Peyer's patch (tissue), 4 donors: ENCODE results near the gene SMG9. TPM values are rescaled to one million over a fixed set of nuclear protein-coding genes. Genes with fewer than 3 reads are reported as not detected.
A peak's percentile ranks its signal among the peaks of the same experiment; 100 is the strongest.

Source experiments
- DNase-seq, 3 donors: peaks; one replicate each; pipeline ENCODE4 v3.0.0-alpha.2; 2017 to 2019
- H3K27ac ChIP-seq, 4 donors: fragments of 200-600 bp; sonication (generic); one replicate each; pipeline ENCODE4 v1.5.1; 2016 to 2019
- H3K27me3 ChIP-seq, 2 donors: fragments of 200-600 bp; sonication (generic); one replicate each; pipeline ENCODE4 v1.5.1; 2019
- H3K36me3 ChIP-seq, 3 donors: fragments of 200-600 bp; sonication (generic); one replicate each; pipeline ENCODE4 v1.5.1; 2016 to 2019
- H3K4me1 ChIP-seq, 4 donors: fragments of 200-600 bp; sonication (generic); one replicate each; pipeline ENCODE4 v1.5.1; 2016 to 2019
- H3K4me3 ChIP-seq, 4 donors: fragments of 200-600 bp; sonication (generic); 1 replicate in 3 of 4; 2 replicates in 1 of 4; pipeline ENCODE4 v1.5.1; 2016 to 2019; ENCODE audit warnings: mild to moderate bottlenecking in 1 of 4
- H3K9me3 ChIP-seq, 4 donors: fragments of 200-600 bp; sonication (generic); one replicate each; pipeline ENCODE4 v1.5.1; 2016 to 2019; ENCODE audit warnings: mild to moderate bottlenecking in 1 of 4
- POLR2A ChIP-seq, 2 donors: fragments of 450-650 bp; IDR thresholded peaks; one replicate each; pipeline ENCODE4 v1.5.1; 2017; ENCODE audit warnings: antibody characterized with exemption in 2 of 2, mild to moderate bottlenecking in 2 of 2, moderate library complexity in 2 of 2
- total RNA-seq, 4 donors: library from RNA; depleted of rRNA; stranded (reverse); fragments of >200 nt; gene quantifications; one replicate each; pipeline ENCODE4 v1.1.0, GENCODE V29; 2016
- TF ChIP-seq, protein P1 (sequence below), 6 experiments: fragments of 450-650 bp in 4 of 6; fragments of 200-600 bp in 2 of 6; sonication (generic) in 1 of 6; IDR thresholded peaks; one replicate each; pipeline ENCODE4 v1.5.1; 2017 to 2019; ENCODE audit warnings: antibody characterized with exemption in 6 of 6, mild to moderate bottlenecking in 3 of 6, moderate library complexity in 1 of 6

Gene SMG9
- total RNA-seq, 4 donors from 2014 or later: 25.0 to 56.1 (median 40.8) TPM

DNA sequence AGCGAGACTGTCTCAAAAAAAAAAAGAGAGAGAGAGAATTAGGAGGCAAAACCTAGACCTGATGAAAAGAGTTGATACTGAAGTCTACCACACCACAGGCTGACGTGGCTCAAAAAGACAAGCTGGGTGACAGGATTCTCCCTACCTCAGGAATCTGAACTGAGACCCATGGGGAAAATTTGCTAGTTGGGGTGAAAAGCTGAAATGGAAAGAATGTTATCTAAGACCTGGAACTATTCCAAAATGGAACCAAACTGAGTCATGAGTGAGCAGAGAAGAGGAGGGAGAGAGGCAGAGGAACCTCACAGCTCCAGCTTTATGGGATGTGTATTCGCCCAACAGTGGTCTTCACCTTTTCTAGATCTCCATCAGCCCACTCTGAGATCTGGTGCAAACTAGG, 11.7 kb downstream of the SMG9 start:
- no peak for TF ChIP-seq POLR2A (IDR thresholded peaks at IDR 0.05)
- TF ChIP-seq, protein P1, sequence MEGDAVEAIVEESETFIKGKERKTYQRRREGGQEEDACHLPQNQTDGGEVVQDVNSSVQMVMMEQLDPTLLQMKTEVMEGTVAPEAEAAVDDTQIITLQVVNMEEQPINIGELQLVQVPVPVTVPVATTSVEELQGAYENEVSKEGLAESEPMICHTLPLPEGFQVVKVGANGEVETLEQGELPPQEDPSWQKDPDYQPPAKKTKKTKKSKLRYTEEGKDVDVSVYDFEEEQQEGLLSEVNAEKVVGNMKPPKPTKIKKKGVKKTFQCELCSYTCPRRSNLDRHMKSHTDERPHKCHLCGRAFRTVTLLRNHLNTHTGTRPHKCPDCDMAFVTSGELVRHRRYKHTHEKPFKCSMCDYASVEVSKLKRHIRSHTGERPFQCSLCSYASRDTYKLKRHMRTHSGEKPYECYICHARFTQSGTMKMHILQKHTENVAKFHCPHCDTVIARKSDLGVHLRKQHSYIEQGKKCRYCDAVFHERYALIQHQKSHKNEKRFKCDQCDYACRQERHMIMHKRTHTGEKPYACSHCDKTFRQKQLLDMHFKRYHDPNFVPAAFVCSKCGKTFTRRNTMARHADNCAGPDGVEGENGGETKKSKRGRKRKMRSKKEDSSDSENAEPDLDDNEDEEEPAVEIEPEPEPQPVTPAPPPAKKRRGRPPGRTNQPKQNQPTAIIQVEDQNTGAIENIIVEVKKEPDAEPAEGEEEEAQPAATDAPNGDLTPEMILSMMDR (IDR thresholded peaks at IDR 0.05): no peak
- Histone ChIP-seq H3K4me1 (peaks cover 5 to 33% (median 7%) of the 10 kb centered on the region in 4 donors), H3K36me3 (peaks cover 0 to 73% (median 0%) of the 10 kb centered on the region in 3 donors), H3K27ac (no peak overlapping the region), H3K4me3 (no peak overlapping the region), H3K27me3 (no peaks in the 10 kb centered on the region), H3K9me3 (no peaks in the 10 kb centered on the region)
- no peak for DNase-seq

DNA sequence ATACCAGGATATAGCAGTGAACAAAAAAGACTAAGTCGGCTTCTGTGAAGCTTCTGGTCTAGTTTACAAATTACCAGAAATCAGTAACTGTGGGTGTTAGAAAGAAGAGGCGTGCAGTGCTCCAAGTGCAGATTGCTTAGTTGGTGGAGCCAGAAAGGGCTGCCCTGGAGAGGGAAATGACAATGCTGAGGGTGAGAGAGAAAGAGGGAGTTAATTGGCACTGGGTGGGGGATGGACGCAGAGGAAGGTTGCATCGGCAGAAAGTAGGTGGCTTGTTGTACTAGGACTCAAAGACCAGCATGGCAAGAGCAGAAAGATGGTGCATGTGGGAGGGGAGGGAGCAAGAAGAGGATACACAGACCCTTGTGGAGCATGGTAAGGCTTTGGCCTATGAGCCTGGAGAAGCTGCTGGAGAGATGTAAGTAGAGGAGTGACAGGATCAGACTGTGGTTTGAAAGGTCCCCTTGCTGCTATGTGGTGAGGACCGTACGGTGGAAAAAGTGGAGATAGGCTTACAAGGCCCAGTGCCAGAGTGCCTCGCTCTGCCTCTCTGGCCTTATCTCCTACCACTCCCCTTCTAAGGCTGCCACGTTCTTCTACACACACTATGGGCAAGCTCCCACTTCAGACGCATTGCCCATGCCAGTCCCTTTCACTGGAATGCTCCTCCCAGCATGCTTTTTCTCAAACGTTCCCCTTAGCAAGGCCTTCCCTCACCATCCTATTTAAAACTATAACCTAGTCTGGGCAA, 13.5 kb downstream of the SMG9 start:
- no peak overlapping the region for H3K4me3 ChIP-seq
- H3K4me1 ChIP-seq: peaks cover 5 to 33% (median 7%) of the 10 kb centered on the region in 4 donors
- peak overlapping the region in 3 of 4 donors; percentile 72 to 94 (median 90) for H3K27ac ChIP-seq
- no peaks in the 10 kb centered on the region for H3K9me3 ChIP-seq
- no peak for DNase-seq
- peaks cover 0 to 73% (median 0%) of the 10 kb centered on the region in 3 donors for H3K36me3 ChIP-seq
- TF ChIP-seq, protein P1 (IDR thresholded peaks at IDR 0.05): no peak
- no peak for TF ChIP-seq POLR2A (IDR thresholded peaks at IDR 0.05)
- H3K27me3 ChIP-seq: no peaks in the 10 kb centered on the region

DNA sequence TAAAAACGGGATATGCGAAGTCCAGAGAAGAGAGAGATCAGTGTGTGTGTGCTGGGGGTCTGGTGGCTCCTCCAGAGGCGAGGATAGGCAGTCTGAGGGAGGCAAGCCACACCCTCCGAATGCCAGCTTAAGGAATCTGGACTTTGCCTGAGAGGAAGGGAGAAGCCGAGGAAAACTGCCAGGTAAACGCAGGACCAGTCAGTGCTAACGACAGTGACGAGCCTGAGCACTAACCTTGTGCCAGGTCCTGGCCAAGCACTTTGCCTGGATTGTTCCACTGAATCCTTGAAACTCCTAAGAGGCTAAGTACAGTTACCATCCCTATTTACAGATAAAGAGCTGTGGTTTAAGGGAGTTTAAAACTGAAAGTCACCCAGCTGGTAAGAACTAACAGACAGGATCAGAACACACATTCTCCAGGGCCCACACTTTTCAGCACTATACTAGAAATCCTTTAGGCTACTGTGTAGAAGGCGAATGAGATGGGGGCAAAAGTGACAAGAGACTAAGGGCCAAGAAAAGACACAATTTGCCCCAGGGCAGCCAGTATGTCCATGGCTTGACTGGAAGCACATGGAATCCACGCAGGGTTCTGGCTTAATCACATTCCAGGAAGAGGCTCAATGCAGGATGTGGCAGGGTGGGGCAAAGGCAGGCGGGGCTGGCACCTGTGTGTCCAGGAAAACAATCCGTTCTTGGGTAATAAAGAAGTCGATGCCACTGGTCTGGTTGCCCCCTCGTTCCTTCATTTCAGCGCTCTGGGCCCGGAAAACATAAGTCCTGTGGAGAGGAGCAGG, 15.1 kb downstream of the SMG9 start:
- Histone ChIP-seq H3K9me3 (no peaks in the 10 kb centered on the region), H3K27me3 (no peaks in the 10 kb centered on the region), H3K27ac (peak overlapping the region in 3 of 4 donors; percentile 72 to 94 (median 90)), H3K4me3 (no peak overlapping the region), H3K36me3 (peaks cover 0 to 69% (median 0%) of the 10 kb centered on the region in 3 donors), H3K4me1 (peaks cover 0 to 26% (median 4%) of the 10 kb centered on the region in 4 donors)
- TF ChIP-seq POLR2A (IDR thresholded peaks at IDR 0.05): peak; percentile 48 to 89
- TF ChIP-seq, protein P1 (IDR thresholded peaks at IDR 0.05): peak in 2 of 6 experiments; percentile 12 to 30
- DNase-seq: peak in 2 of 3 donors; percentile 84 to 85

DNA sequence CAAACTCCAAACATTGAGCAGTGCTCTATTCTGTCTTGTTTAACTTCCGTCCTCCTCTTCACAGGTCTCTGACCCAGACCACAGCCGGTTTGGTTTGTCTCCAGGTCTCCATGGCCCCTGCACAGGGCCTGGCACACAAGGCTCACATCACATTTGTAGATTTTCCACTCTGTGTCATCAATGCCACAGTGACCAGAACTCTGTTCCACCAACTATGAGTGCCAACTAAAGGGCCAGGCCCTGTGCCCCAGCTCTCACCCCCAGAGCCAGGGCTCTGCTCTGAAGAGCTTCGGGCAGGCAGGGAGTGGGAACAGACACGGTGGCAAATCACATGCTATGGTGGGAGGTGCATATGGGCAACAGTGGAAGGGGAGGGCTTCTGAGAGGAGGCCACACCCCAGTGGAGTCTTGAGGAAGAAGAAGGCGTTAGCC, 16.0 kb downstream of the SMG9 start:
- no peak for TF ChIP-seq POLR2A (IDR thresholded peaks at IDR 0.05)
- TF ChIP-seq, protein P1 (IDR thresholded peaks at IDR 0.05): no peak
- Histone ChIP-seq H3K4me3 (no peak overlapping the region), H3K4me1 (peaks cover 0 to 26% (median 4%) of the 10 kb centered on the region in 4 donors), H3K27me3 (no peaks in the 10 kb centered on the region), H3K36me3 (peaks cover 0 to 70% (median 0%) of the 10 kb centered on the region in 3 donors), H3K9me3 (no peaks in the 10 kb centered on the region), H3K27ac (peak overlapping the region in 3 of 4 donors; percentile 72 to 94 (median 90))
- peak in 2 of 3 donors; percentile 59 to 61 for DNase-seq

DNA sequence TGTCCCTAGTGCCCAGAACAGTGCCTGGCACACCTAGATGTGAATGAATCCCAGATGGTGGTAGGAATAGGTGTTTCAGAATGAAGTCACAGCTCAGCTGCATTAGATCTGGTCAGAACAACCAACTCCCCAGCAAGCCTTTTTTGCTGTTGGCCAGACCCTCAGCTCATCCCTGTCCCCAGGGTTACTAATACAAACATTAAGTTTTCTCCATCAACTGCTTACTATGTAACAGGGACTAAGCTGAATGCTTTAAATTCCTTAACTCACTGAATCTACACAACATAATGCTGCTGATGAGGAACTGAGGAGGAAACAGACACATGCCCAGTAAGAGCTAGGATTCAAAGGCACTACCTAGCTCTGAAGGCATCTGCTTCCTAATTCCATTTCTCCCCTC, 18.8 kb downstream of the SMG9 start:
- DNase-seq: no peak
- no peaks in the 10 kb centered on the region for H3K9me3 ChIP-seq
- peaks cover 0 to 24% (median 4%) of the 10 kb centered on the region in 4 donors for H3K4me1 ChIP-seq
- TF ChIP-seq, protein P1 (IDR thresholded peaks at IDR 0.05): no peak
- no peak for TF ChIP-seq POLR2A (IDR thresholded peaks at IDR 0.05)
- no peak overlapping the region for H3K4me3 ChIP-seq
- H3K27ac ChIP-seq: no peak overlapping the region
- H3K27me3 ChIP-seq: no peaks in the 10 kb centered on the region
- H3K36me3 ChIP-seq: peaks cover 0 to 81% (median 0%) of the 10 kb centered on the region in 3 donors
